CD4-positive, alpha-beta T cell (primary cell): ENCODE results near the gene TMEM121. TPM values are rescaled to one million over a fixed set of nuclear protein-coding genes. Genes with fewer than 3 reads are reported as not detected.
"Not testable (repeated sequence)": the region's sequence is repeated elsewhere in the genome, so short reads cannot be mapped to it uniquely, and the experiment has no call there.

ENCODE experiments used
- ATAC-seq: fragments of 200-7000 bp; cut with Tn5 transposase; one replicate; pipeline ENCODE4 v1.10.0; 2022; ENCODE audit warnings: mild to moderate bottlenecking; ENCODE audit not compliant: poor library complexity
- CTCF ChIA-PET: fragments of 350-600 bp; sonication (Branson Sonifier 250); formaldehyde crosslinking; loops from one replicate; lab custom pipeline; 2021; ENCODE audit warnings: antibody characterized with exemption, inconsistent platforms; lab: Charles Lee
- POLR2A ChIA-PET: fragments of 350-600 bp; sonication (Branson Sonifier 250); formaldehyde crosslinking; loops from one replicate; lab custom pipeline; 2021; ENCODE audit warnings: antibody characterized with exemption, inconsistent platforms; lab: Charles Lee
- DNase-seq, 14 experiments: peaks; one replicate each; pipeline ENCODE4 v3.0.0-alpha.2; 2013 to 2020; ENCODE audit warnings: mixed read lengths in 2 of 14
- H3K27ac ChIP-seq, 2 donors: one replicate each; pipeline versions ENCODE4 v1.5.1 to v1.7.0; 2013; ENCODE audit warnings: low read length in 2 of 2, low read depth in 1 of 2, mild to moderate bottlenecking in 1 of 2
- H3K27me3 ChIP-seq, 2 experiments: 1 replicate in 1 of 2; 2 replicates in 1 of 2; pipeline versions ENCODE4 v1.6.1 to v1.7.0; 2013; ENCODE audit warnings: low read length in 2 of 2, control low read depth in 1 of 2, mild to moderate bottlenecking in 1 of 2, moderate library complexity in 1 of 2; ENCODE audit not compliant: insufficient read depth in 2 of 2, control insufficient read depth in 1 of 2
- H3K36me3 ChIP-seq: one replicate; pipeline ENCODE4 v1.6.1; 2013; ENCODE audit warnings: low read length, control low read depth; ENCODE audit not compliant: insufficient read depth
- H3K4me1 ChIP-seq: one replicate; pipeline ENCODE4 v1.6.1; 2013; ENCODE audit warnings: low read length, control low read depth; ENCODE audit not compliant: insufficient read depth
- H3K4me3 ChIP-seq: one replicate; pipeline ENCODE4 v1.5.1; 2013; ENCODE audit warnings: mild to moderate bottlenecking, low read length, moderate library complexity
- H3K9me3 ChIP-seq, 2 experiments: 1 replicate in 1 of 2; 2 replicates in 1 of 2; pipeline versions ENCODE4 v1.6.1 to v1.7.0; 2013; ENCODE audit warnings: low read length in 2 of 2, mild to moderate bottlenecking in 2 of 2, control low read depth in 1 of 2, moderate library complexity in 1 of 2; ENCODE audit not compliant: control insufficient read depth in 1 of 2, insufficient read depth in 1 of 2
- H3K27ac Mint-ChIP-seq: one replicate; pipeline ENCODE4 v1.8.0; 2020; ENCODE audit warnings: mixed read lengths
- H3K27me3 Mint-ChIP-seq: one replicate; pipeline ENCODE4 v1.8.0; 2021; ENCODE audit warnings: mixed read lengths
- H3K36me3 Mint-ChIP-seq: one replicate; pipeline ENCODE4 v1.8.0; 2021; ENCODE audit warnings: low read depth, mixed read lengths
- H3K4me1 Mint-ChIP-seq: one replicate; pipeline ENCODE4 v1.8.0; 2021; ENCODE audit warnings: low read depth, mixed read lengths
- H3K4me3 Mint-ChIP-seq: one replicate; pipeline ENCODE4 v1.8.0; 2020; ENCODE audit warnings: mild to moderate bottlenecking, mixed read lengths
- H3K9me3 Mint-ChIP-seq: one replicate; pipeline ENCODE4 v1.8.0; 2020; ENCODE audit warnings: mixed read lengths
- intact Hi-C, 2 experiments: fragments of 100-400 bp; cut with DNase I in 1 of 2; cut with micrococcal nuclease in 1 of 2; formaldehyde crosslinking; loops; one replicate each; pipeline versions ENCODE4 v1.15.1 to v1.9.0; 2023 to 2025; cut with DNase I, micrococcal nuclease
- total RNA-seq, 174 experiments: library from RNA in 2 of 174; stranded (reverse) in 2 of 174; gene quantifications; one replicate each; pipeline ENCODE4 v1.2.3 and lab custom pipeline; 2021 to 2026

TMEM121 gene
- total RNA-seq, 2 experiments from 2014 or later, result 1.6 to 1.7 TPM

- H3K9me3 ChIP-seq, CTCF ChIA-PET, H3K4me3 ChIP-seq, H3K4me1 Mint-ChIP-seq, ATAC-seq, POLR2A ChIA-PET, H3K4me1 ChIP-seq, H3K27me3 ChIP-seq, H3K36me3 ChIP-seq, H3K27ac Mint-ChIP-seq, H3K36me3 Mint-ChIP-seq, H3K4me3 Mint-ChIP-seq, H3K9me3 Mint-ChIP-seq, intact Hi-C loops, H3K27ac ChIP-seq, H3K27me3 Mint-ChIP-seq, DNase-seq: not testable (repeated sequence)
Observed at GRCh38 chr14:105566248-105567163, 40.1 kb downstream of the TMEM121 start.

GRCh38 chr14:105567164-105568103 is 41.1 kb downstream of the TMEM121 start:
- H3K4me1 Mint-ChIP-seq, H3K9me3 ChIP-seq, H3K36me3 ChIP-seq, H3K4me3 ChIP-seq, H3K27ac Mint-ChIP-seq, H3K4me3 Mint-ChIP-seq, H3K4me1 ChIP-seq, H3K36me3 Mint-ChIP-seq, POLR2A ChIA-PET, H3K9me3 Mint-ChIP-seq, H3K27me3 Mint-ChIP-seq, CTCF ChIA-PET, H3K27ac ChIP-seq, DNase-seq, ATAC-seq, H3K27me3 ChIP-seq: not testable (repeated sequence)
- intact Hi-C loops, result loop anchor here in 1 of 2 experiments (2.0 kb wide), 1 partner anchor 123 kb away; no protein-coding TSS in a partner anchor

GRCh38 chr14:105568140-105568843 is 41.9 kb downstream of the TMEM121 start:
- H3K36me3 ChIP-seq, H3K9me3 ChIP-seq, H3K27me3 Mint-ChIP-seq, POLR2A ChIA-PET, H3K27ac Mint-ChIP-seq, DNase-seq, H3K4me3 ChIP-seq, H3K4me1 ChIP-seq, ATAC-seq, CTCF ChIA-PET, H3K27ac ChIP-seq, H3K27me3 ChIP-seq, H3K4me1 Mint-ChIP-seq, H3K4me3 Mint-ChIP-seq, H3K9me3 Mint-ChIP-seq, H3K36me3 Mint-ChIP-seq: not testable (repeated sequence)
- intact Hi-C loops, result loop anchor here in 1 of 2 experiments (2.0 kb wide), 1 partner anchor 123 kb away; no protein-coding TSS in a partner anchor
